Endodermal cell (in vitro differentiated cells): ENCODE data around the gene GRB10. TPM values are rescaled to one million over a fixed set of nuclear protein-coding genes. Genes with fewer than 3 reads are reported as not detected.
"Not testable (repeated sequence)": the region's sequence is repeated elsewhere in the genome, so short reads cannot be mapped to it uniquely, and the experiment has no call there.

ENCODE experiments used
- DNase-seq: peaks from one replicate; pipeline ENCODE4 v3.0.0-alpha.2; 2017
- H3K27ac ChIP-seq: 2 replicates; pipeline ENCODE4 v1.5.1; 2013; ENCODE audit warnings: mild to moderate bottlenecking, low read depth, low read length, moderate library complexity
- H3K27me3 ChIP-seq: 2 replicates; pipeline ENCODE4 v1.6.1; 2013; ENCODE audit warnings: mild to moderate bottlenecking, low read length, moderate library complexity; ENCODE audit not compliant: insufficient read depth, control insufficient read depth, poor library complexity, severe bottlenecking
- H3K36me3 ChIP-seq: 2 replicates; pipeline ENCODE4 v1.7.0; 2013; ENCODE audit warnings: mild to moderate bottlenecking, low read length, moderate library complexity; ENCODE audit not compliant: control insufficient read depth, insufficient read depth
- H3K4me1 ChIP-seq: one replicate; pipeline ENCODE4 v1.7.0; 2013; ENCODE audit warnings: low read length; ENCODE audit not compliant: control insufficient read depth, insufficient read depth
- H3K4me3 ChIP-seq: 2 replicates; pipeline ENCODE4 v1.5.1; 2013; ENCODE audit warnings: mild to moderate bottlenecking, low read length, moderate library complexity
- H3K9ac ChIP-seq: 2 replicates; pipeline ENCODE4 v1.6.1; 2013; ENCODE audit warnings: mild to moderate bottlenecking, low read length, moderate library complexity; ENCODE audit not compliant: poor library complexity, severe bottlenecking; ENCODE audit errors: extremely low read depth
- H3K9me3 ChIP-seq: 2 replicates; pipeline ENCODE4 v1.6.1; 2013; ENCODE audit warnings: mild to moderate bottlenecking, low read length, moderate library complexity; ENCODE audit not compliant: control insufficient read depth
- H3K27ac Mint-ChIP-seq: 2 replicates; pipeline ENCODE4 v1.8.0; 2020; ENCODE audit warnings: mixed read lengths
- H3K27me3 Mint-ChIP-seq: 2 replicates; pipeline ENCODE4 v1.8.0; 2021; ENCODE audit warnings: mild to moderate bottlenecking, mixed read lengths; ENCODE audit not compliant: insufficient read depth
- H3K36me3 Mint-ChIP-seq: 2 replicates; pipeline ENCODE4 v1.8.0; 2020; ENCODE audit warnings: low read depth, mixed read lengths
- H3K4me1 Mint-ChIP-seq: 2 replicates; pipeline ENCODE4 v1.8.0; 2020; ENCODE audit warnings: mixed read lengths
- H3K4me3 Mint-ChIP-seq: 2 replicates; pipeline ENCODE4 v1.8.0; 2020; ENCODE audit warnings: mild to moderate bottlenecking, moderate library complexity, mixed read lengths
- H3K9me3 Mint-ChIP-seq: 2 replicates; pipeline ENCODE4 v1.8.0; 2020; ENCODE audit warnings: mild to moderate bottlenecking, mixed read lengths
- WGBS, 2 experiments: methylation state at CpG; one replicate each; pipeline versions ENCODE4 v1.1.5 to v1.1.7; 2013; ENCODE audit warnings: missing lambda C conversion rate in 2 of 2, mixed read lengths in 1 of 2; ENCODE audit not compliant: insufficient coverage in 1 of 2, insufficient read length in 1 of 2; 5-methylcytosine and 5-hydroxymethylcytosine counted together
- total RNA-seq, 2 donors: library from RNA; stranded (reverse); fragmentation: NEBNext Ultra II Directional in 1 of 2; extraction: Animal tissue kit (Norgen Biotek cat#: 25700) in 1 of 2; gene quantifications; 2 replicates in 1 of 2; 3 replicates in 1 of 2; pipeline ENCODE4 v1.2.1, GENCODE V29; 2021
- TF ChIP-seq, protein P1 (sequence below): fragments of 200-600 bp; sonication (generic); conservative IDR thresholded peaks from 2 replicates; pipeline ENCODE4 v1.5.0; 2021; ENCODE audit warnings: antibody characterized with exemption, mild to moderate bottlenecking

Gene GRB10
- total RNA-seq, 2 donors from 2014 or later = 71.9 to 97.5 TPM

DNA sequence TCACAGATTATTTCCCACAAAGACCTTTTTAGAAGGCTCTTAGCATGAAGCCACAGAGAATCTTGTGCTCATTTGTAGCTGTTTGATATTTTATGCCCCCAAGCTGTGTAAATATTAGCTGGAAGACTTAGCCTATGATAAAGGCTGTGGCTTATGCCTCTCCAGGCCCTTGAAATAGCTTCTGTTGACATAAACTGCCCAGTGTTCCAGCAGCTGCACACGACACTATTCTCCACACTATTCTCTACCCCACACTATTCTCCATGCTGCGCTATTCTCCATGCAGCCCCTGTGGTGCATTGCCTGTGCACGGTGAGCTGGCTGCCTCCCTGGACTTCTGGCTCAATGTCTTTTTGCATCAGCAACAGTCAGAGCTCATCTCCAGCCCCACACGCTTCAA lies 230.6 kb downstream of the GRB10 start:
- Mint-ChIP-seq H3K4me3 (no peak overlapping the region), H3K9me3 (no peaks in the 10 kb centered on the region), H3K4me1 (no peaks in the 10 kb centered on the region), H3K36me3 (no peaks in the 10 kb centered on the region), H3K27ac (no peak overlapping the region), H3K27me3 (no peaks in the 10 kb centered on the region)
- Histone ChIP-seq H3K9ac (no peak overlapping the region), H3K27me3 (peaks cover 6% of the 10 kb centered on the region), H3K9me3 (no peaks in the 10 kb centered on the region), H3K27ac (no peak overlapping the region), H3K4me3 (no peak overlapping the region), H3K36me3 (no peaks in the 10 kb centered on the region), H3K4me1 (no peaks in the 10 kb centered on the region)
- no peak for DNase-seq
- TF ChIP-seq, protein P1, sequence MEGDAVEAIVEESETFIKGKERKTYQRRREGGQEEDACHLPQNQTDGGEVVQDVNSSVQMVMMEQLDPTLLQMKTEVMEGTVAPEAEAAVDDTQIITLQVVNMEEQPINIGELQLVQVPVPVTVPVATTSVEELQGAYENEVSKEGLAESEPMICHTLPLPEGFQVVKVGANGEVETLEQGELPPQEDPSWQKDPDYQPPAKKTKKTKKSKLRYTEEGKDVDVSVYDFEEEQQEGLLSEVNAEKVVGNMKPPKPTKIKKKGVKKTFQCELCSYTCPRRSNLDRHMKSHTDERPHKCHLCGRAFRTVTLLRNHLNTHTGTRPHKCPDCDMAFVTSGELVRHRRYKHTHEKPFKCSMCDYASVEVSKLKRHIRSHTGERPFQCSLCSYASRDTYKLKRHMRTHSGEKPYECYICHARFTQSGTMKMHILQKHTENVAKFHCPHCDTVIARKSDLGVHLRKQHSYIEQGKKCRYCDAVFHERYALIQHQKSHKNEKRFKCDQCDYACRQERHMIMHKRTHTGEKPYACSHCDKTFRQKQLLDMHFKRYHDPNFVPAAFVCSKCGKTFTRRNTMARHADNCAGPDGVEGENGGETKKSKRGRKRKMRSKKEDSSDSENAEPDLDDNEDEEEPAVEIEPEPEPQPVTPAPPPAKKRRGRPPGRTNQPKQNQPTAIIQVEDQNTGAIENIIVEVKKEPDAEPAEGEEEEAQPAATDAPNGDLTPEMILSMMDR = no peak
- WGBS, 2 experiments = 75 to 76% methylated on average over 3 to 4 of the region's 4 CpGs

- H3K4me3 Mint-ChIP-seq, H3K36me3 Mint-ChIP-seq, H3K4me1 Mint-ChIP-seq, H3K36me3 ChIP-seq, H3K9me3 Mint-ChIP-seq, H3K27me3 ChIP-seq, H3K9ac ChIP-seq, H3K27me3 Mint-ChIP-seq, H3K4me3 ChIP-seq, H3K27ac ChIP-seq, H3K27ac Mint-ChIP-seq, DNase-seq, H3K9me3 ChIP-seq, H3K4me1 ChIP-seq: not testable (repeated sequence)
- WGBS, 2 experiments = 90% methylated on average over 4 of the region's 4 CpGs; no CpG with 5 or more reads in 1 of the 2 experiments
Observed at GRCh38 chr7:50545613-50546012, 237.1 kb downstream of the GRB10 start.

DNA sequence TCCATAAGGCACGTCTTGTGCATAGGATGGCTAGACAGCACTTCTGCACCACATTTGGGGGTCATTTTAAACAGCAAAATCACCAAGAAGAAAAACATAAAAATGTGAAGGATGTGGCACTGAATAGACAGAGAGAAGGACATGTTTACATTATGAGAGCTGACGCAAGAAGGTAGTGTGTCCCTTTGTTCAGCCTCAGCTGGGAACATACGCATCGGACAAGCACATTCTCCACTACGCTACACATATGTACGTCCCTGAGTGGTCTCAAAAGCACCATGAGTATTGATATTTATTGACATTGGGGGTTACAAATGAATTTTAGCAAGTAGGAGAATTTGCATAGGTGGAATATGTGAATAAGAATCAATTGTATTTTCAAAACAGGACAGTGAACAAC lies 237.7 kb downstream of the GRB10 start:
- no peaks in the 10 kb centered on the region for H3K9me3 Mint-ChIP-seq
- Histone ChIP-seq H3K9ac (no peak overlapping the region), H3K4me1 (no peaks in the 10 kb centered on the region), H3K36me3 (no peaks in the 10 kb centered on the region), H3K27ac (no peak overlapping the region), H3K4me3 (no peak overlapping the region), H3K9me3 (no peaks in the 10 kb centered on the region), H3K27me3 (no peaks in the 10 kb centered on the region)
- no peaks in the 10 kb centered on the region for H3K4me1 Mint-ChIP-seq
- TF ChIP-seq, protein P1 = no peak
- peaks cover 1% of the 10 kb centered on the region for H3K27me3 Mint-ChIP-seq
- H3K4me3 Mint-ChIP-seq = no peak overlapping the region
- H3K27ac Mint-ChIP-seq = no peak overlapping the region
- 61 to 81% methylated on average over 3 to 6 of the region's 6 CpGs for WGBS, 2 experiments
- no peaks in the 10 kb centered on the region for H3K36me3 Mint-ChIP-seq
- DNase-seq = no peak

- Mint-ChIP-seq H3K9me3 (no peaks in the 10 kb centered on the region), H3K36me3 (no peaks in the 10 kb centered on the region), H3K4me3 (no peak overlapping the region), H3K27ac (no peak overlapping the region), H3K27me3 (peaks cover 1% of the 10 kb centered on the region), H3K4me1 (no peaks in the 10 kb centered on the region)
- H3K4me1 ChIP-seq = no peaks in the 10 kb centered on the region
- DNase-seq = no peak
- TF ChIP-seq, protein P1 = no peak
- no peaks in the 10 kb centered on the region for H3K36me3 ChIP-seq
- no peaks in the 10 kb centered on the region for H3K9me3 ChIP-seq
- H3K27ac ChIP-seq = no peak overlapping the region
- H3K9ac ChIP-seq = no peak overlapping the region
- H3K27me3 ChIP-seq = no peaks in the 10 kb centered on the region
- 91 to 94% methylated on average over 10 to 18 of the region's 18 CpGs for WGBS, 2 experiments
- no peak overlapping the region for H3K4me3 ChIP-seq
Observed at GRCh38 chr7:50543776-50544442, 238.8 kb downstream of the GRB10 start.
